Ishikawa (cell line): ENCODE results near the gene STX2.

Experiments used
- CEBPB ChIP-seq: IDR thresholded peaks from 2 replicates; pipeline ENCODE4 v1.6.1; 2012
- CREB1 ChIP-seq: IDR thresholded peaks from 2 replicates; pipeline ENCODE4 v1.6.1; 2012; ENCODE audit warnings: low read depth
- EGR1 ChIP-seq: IDR thresholded peaks from 2 replicates; pipeline ENCODE4 v1.6.1; 2012
- EP300 ChIP-seq: IDR thresholded peaks from 2 replicates; pipeline ENCODE4 v1.6.1; 2012; ENCODE audit warnings: borderline replicate concordance
- FOXM1 ChIP-seq: IDR thresholded peaks from 2 replicates; pipeline ENCODE4 v1.6.1; 2012; ENCODE audit warnings: low read depth, borderline replicate concordance
- NFIC ChIP-seq: IDR thresholded peaks from 2 replicates; pipeline ENCODE4 v1.6.1; 2012
- RAD21 ChIP-seq: IDR thresholded peaks from 2 replicates; pipeline ENCODE4 v1.6.1; 2012; ENCODE audit warnings: low read depth
- TAF1 ChIP-seq: IDR thresholded peaks from 2 replicates; pipeline ENCODE4 v1.6.1; 2012; ENCODE audit warnings: low read depth, mild to moderate bottlenecking
- TCF12 ChIP-seq: IDR thresholded peaks from 2 replicates; pipeline ENCODE4 v1.6.1; 2012; ENCODE audit warnings: low read depth
- TEAD4 ChIP-seq: IDR thresholded peaks from 2 replicates; pipeline ENCODE4 v1.6.1; 2012
- YY1 ChIP-seq: IDR thresholded peaks from 2 replicates; pipeline ENCODE4 v1.6.1; 2012; ENCODE audit warnings: low read depth
- ZBTB7A ChIP-seq: IDR thresholded peaks from 2 replicates; pipeline ENCODE4 v1.6.1; 2012; ENCODE audit warnings: low read depth
- TF ChIP-seq, protein P1 (sequence below): IDR thresholded peaks from 2 replicates; pipeline ENCODE4 v1.6.1; 2012; ENCODE audit warnings: low read depth, mild to moderate bottlenecking
- TF ChIP-seq, protein P2 (sequence below): IDR thresholded peaks from 2 replicates; pipeline ENCODE4 v1.6.1; 2012
- TF ChIP-seq, protein P3 (sequence below): IDR thresholded peaks from 2 replicates; pipeline ENCODE4 v1.6.1; 2012

STX2 gene

DNA sequence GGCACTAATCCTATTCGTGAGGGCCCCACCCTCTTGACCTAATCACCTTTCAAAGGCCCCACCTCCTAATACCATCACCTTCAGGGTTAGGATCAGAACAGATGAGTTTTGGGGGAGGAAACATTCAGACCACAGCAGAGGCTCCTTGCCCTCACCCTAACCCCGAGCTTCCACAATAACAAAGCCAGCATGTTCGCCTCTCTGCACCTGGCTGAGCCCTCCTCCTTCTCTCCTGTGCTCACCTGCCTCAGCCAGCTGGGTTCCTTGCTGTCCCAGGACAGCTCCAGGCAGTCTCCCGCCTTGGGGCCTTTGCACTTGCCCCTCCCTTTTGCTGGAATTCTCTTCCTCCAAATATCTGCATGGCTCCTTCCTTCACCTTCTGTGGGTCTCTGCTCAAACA lies 23.1 kb upstream of the STX2 start:
- TF ChIP-seq TAF1 = no peak
- no peak for TF ChIP-seq EGR1
- no peak for TF ChIP-seq RAD21
- TF ChIP-seq TCF12 = no peak
- TF ChIP-seq FOXM1 = no peak
- TF ChIP-seq, protein P1, sequence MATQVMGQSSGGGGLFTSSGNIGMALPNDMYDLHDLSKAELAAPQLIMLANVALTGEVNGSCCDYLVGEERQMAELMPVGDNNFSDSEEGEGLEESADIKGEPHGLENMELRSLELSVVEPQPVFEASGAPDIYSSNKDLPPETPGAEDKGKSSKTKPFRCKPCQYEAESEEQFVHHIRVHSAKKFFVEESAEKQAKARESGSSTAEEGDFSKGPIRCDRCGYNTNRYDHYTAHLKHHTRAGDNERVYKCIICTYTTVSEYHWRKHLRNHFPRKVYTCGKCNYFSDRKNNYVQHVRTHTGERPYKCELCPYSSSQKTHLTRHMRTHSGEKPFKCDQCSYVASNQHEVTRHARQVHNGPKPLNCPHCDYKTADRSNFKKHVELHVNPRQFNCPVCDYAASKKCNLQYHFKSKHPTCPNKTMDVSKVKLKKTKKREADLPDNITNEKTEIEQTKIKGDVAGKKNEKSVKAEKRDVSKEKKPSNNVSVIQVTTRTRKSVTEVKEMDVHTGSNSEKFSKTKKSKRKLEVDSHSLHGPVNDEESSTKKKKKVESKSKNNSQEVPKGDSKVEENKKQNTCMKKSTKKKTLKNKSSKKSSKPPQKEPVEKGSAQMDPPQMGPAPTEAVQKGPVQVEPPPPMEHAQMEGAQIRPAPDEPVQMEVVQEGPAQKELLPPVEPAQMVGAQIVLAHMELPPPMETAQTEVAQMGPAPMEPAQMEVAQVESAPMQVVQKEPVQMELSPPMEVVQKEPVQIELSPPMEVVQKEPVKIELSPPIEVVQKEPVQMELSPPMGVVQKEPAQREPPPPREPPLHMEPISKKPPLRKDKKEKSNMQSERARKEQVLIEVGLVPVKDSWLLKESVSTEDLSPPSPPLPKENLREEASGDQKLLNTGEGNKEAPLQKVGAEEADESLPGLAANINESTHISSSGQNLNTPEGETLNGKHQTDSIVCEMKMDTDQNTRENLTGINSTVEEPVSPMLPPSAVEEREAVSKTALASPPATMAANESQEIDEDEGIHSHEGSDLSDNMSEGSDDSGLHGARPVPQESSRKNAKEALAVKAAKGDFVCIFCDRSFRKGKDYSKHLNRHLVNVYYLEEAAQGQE = no peak
- TF ChIP-seq CREB1 = no peak
- TF ChIP-seq TEAD4 = no peak
- TF ChIP-seq YY1 = no peak
- no peak for TF ChIP-seq CEBPB
- TF ChIP-seq, protein P2, sequence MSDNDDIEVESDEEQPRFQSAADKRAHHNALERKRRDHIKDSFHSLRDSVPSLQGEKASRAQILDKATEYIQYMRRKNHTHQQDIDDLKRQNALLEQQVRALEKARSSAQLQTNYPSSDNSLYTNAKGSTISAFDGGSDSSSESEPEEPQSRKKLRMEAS = no peak
- no peak for TF ChIP-seq NFIC
- no peak for TF ChIP-seq ZBTB7A
- no peak for TF ChIP-seq EP300
- TF ChIP-seq, protein P3, sequence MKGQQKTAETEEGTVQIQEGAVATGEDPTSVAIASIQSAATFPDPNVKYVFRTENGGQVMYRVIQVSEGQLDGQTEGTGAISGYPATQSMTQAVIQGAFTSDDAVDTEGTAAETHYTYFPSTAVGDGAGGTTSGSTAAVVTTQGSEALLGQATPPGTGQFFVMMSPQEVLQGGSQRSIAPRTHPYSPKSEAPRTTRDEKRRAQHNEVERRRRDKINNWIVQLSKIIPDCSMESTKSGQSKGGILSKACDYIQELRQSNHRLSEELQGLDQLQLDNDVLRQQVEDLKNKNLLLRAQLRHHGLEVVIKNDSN = no peak

DNA sequence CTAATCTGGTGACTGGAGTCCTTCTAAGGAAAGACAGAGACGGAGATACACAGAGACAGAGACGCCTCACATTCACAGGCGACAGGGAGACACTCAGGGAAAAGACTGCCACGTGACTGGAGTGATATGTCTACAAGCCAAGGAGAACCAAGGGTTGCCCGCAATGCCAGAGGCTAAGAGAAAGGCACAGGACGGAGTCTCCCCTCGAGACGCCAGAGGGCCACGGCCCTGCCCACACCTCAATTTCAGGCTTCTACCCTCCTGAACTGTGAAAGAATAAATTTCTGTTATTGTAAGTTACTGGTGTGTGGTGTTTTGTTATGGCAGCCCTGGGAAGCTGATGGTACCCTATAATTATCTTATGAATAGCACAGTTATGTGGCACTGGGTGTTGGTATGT lies 21.3 kb upstream of the STX2 start:
- no peak for TF ChIP-seq ZBTB7A
- TF ChIP-seq NFIC = no peak
- no peak for TF ChIP-seq EGR1
- TF ChIP-seq CEBPB = no peak
- no peak for TF ChIP-seq CREB1
- no peak for TF ChIP-seq YY1
- TF ChIP-seq, protein P2 = no peak
- TF ChIP-seq TCF12 = no peak
- TF ChIP-seq TEAD4 = no peak
- TF ChIP-seq EP300 = no peak
- no peak for TF ChIP-seq FOXM1
- TF ChIP-seq, protein P1 = no peak
- TF ChIP-seq, protein P3 = no peak
- TF ChIP-seq TAF1 = no peak
- TF ChIP-seq RAD21 = no peak

DNA sequence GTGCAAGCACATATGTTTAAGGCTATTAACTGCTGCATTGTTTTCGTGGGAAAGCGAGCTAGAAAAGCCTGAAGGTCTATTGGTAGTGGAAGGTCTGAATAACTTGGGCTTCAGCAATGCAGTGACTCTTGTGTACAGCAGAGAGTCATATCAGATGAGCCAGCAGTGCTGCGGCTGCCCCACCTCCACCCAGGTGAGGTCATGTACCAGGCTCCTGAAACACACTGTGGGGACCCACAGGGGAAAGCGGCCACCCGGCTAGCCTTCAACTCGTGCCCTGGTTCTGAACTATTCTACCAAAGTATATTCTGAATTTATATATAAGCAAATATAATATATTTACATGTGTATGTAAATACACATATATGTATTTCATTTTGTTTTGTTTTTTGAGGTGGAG lies 20.1 kb upstream of the STX2 start:
- TF ChIP-seq EGR1 (no peak), TEAD4 (no peak), TCF12 (no peak), TAF1 (no peak), NFIC (no peak)

DNA sequence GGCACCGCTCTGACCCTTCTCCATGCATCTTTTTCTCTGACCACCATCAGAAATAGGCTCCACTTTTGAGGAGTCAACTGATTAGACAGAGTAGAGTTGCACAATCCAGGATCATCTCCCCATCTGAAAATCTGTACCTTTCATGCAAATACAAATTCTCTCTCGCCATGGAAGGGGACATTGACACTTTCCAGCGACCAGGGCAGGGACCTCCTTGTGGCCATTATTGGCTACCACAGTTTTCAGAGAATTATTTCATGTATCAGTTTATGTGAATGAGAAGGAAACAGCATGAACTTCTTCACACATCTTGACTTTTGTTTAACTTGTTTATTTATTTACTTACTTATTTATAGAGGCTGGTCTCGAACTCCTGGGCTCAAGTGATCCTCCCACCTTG lies 19.0 kb upstream of the STX2 start:
- TF ChIP-seq TCF12 (no peak), NFIC (no peak), CEBPB (no peak), ZBTB7A (no peak)

DNA sequence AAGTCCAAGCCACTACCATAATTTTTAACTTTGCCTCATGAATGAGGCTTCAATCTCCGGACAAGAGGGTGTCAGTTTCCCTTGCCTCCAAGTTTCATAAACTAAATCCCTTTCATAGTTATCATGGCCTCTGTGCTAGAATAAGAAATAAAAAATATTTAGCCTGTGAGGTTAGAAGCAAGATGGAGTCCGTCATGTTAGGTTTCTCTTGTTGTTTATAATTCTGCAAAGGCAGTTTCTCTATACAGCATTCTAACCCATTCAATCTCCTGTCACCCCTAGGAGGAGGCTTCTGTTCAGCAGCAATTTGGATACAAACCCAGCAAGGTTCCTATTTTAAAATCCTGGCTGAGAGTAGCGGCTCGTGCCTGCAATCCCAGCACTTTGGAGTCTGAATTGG lies 17.0 kb upstream of the STX2 start:
- TF ChIP-seq, protein P2 = no peak
- TF ChIP-seq TCF12 = no peak
- no peak for TF ChIP-seq CEBPB
- TF ChIP-seq YY1 = no peak
- TF ChIP-seq FOXM1 = no peak
- TF ChIP-seq TAF1 = no peak
- no peak for TF ChIP-seq ZBTB7A
- TF ChIP-seq NFIC = no peak
- no peak for TF ChIP-seq CREB1
- TF ChIP-seq, protein P3 = no peak
- no peak for TF ChIP-seq RAD21
- TF ChIP-seq, protein P1 = no peak
